Heart right ventricle (tissue), 16 donors: ENCODE results near the gene TBCA. TPM values are rescaled to one million over a fixed set of nuclear protein-coding genes. Genes with fewer than 3 reads are reported as not detected.
A peak's percentile ranks its signal among the peaks of the same experiment; 100 is the strongest.

Source experiments
- ATAC-seq, 8 donors: fragments of 200-7000 bp; cut with Tn5 transposase; one replicate each; pipeline ENCODE4 v1.9.1; 2020; ENCODE audit warnings: mild to moderate bottlenecking in 8 of 8, moderate library complexity in 8 of 8, moderate number of reproducible peaks in 1 of 8
- DNase-seq, 2 donors: peaks; one replicate each; pipeline ENCODE4 v3.0.0-alpha.2; 2020
- H3K27ac ChIP-seq, 10 donors: fragments of 200-600 bp; sonication (generic) in 2 of 10; one replicate each; pipeline versions ENCODE4 v1.5.0 to v1.8.0; 2020 to 2022; ENCODE audit warnings: mild to moderate bottlenecking in 3 of 10
- H3K27me3 ChIP-seq, 7 donors: fragments of 200-600 bp; one replicate each; pipeline ENCODE4 v1.8.0; 2021 to 2022; ENCODE audit warnings: mild to moderate bottlenecking in 2 of 7
- H3K36me3 ChIP-seq, 9 donors: fragments of 200-600 bp; sonication (generic) in 1 of 9; one replicate each; pipeline versions ENCODE4 v1.5.0 to v1.8.0; 2020 to 2022; ENCODE audit warnings: mild to moderate bottlenecking in 2 of 9
- H3K4me1 ChIP-seq, 9 donors: fragments of 200-600 bp; sonication (generic) in 1 of 9; one replicate each; pipeline versions ENCODE4 v1.5.0 to v1.8.0; 2020 to 2022; ENCODE audit warnings: mild to moderate bottlenecking in 4 of 9
- H3K4me3 ChIP-seq, 10 donors: fragments of 200-600 bp; sonication (generic) in 2 of 10; one replicate each; pipeline versions ENCODE4 v1.5.0 to v1.8.0; 2020 to 2022; ENCODE audit warnings: mild to moderate bottlenecking in 7 of 10, moderate library complexity in 2 of 10
- H3K9me3 ChIP-seq, 11 donors: fragments of 200-600 bp in 10 of 11; sonication (generic) in 2 of 11; one replicate each; pipeline versions ENCODE4 v1.5.0 to v1.8.0; 2013 to 2022; ENCODE audit warnings: mild to moderate bottlenecking in 2 of 11, control low read depth in 1 of 11, moderate library complexity in 1 of 11
- CTCF ChIP-seq, 9 donors: fragments of 200-600 bp; sonication (generic) in 2 of 9; IDR thresholded peaks; one replicate each; pipeline versions ENCODE4 v1.5.0 to v1.8.0; 2021 to 2022; ENCODE audit warnings: antibody characterized with exemption in 9 of 9, mild to moderate bottlenecking in 5 of 9, moderate library complexity in 1 of 9
- WGBS, 2 donors: extraction: QIAGEN DNeasy Blood & Tissue Kit; methylation state at CpG; one replicate each; pipeline ENCODE4 v1.1.7; 2013; ENCODE audit warnings: inconsistent platforms in 1 of 2; 5-methylcytosine and 5-hydroxymethylcytosine counted together
- intact Hi-C, 10 donors: fragments of 100-400 bp; cut with DNase I; formaldehyde crosslinking; loops; one replicate each; pipeline versions ENCODE4 v1.11.1 to v1.14.2; 2022
- polyA plus RNA-seq, 2 donors: library from polyadenylated mRNA; stranded (reverse); fragments of 200-250 nt; gene quantifications; one replicate each; pipeline ENCODE4 v1.2.3, GENCODE V29; 2013
- total RNA-seq, 10 donors: library from RNA; stranded (reverse); fragmentation: NEBNext Ultra II Directional in 3 of 10; extraction: Animal tissue kit (Norgen Biotek cat#: 25700) in 3 of 10; gene quantifications; one replicate each; pipeline versions ENCODE4 v1.2.1 to v1.2.4, GENCODE V29; 2021 to 2023
- donor health status: Arrhythmogenic right ventricular cardiomyopathy.
- donor health status: ischemic (EF 13 %, LVEDD 7.1; RV severe dilation, severe dysfunction).
- donor health status: healthy with polysubstance abuse.
- donor health status: DM: no; HTN: yes; CAD: no.
- donor health status: DM: no; HTN: no; CAD: no.
- donor health status: ischemic (EF 25% LVEDD 6.9; RV normal size, moderate dysfunction).
- donor health status: ischemic (EF 25% LVEDD 5.7; RV mildly dilated, moderate dysfunction).
- donor health status: healthy.
- donor health status: DM: yes; HTN: yes; CAD: no.
- donor health status: Ischemic cardiomyopathy.
- donor health status: ischemic (EF 35%, LVEDD 5.7; RV mildly dilated, moderate dysfunction).
- donor health status: nonischemic (EF 11% LVEDD 7.7; RV severe dilation, severe dysfunction).
- donor health status: DM: yes; HTN: yes; CAD: no.
- donor health status: PGD.
- donor health status: ischemic (EF 29% LVEDD 5.4; RV normal size, mild dysfunction).
- donor health status: nonischemic (EF 23%, LVEDD 6.1; RV moderate dilation, normal function).

The TBCA gene
- total and polyA plus RNA-seq, 12 donors: 66.6 to 171 (median 147) TPM

DNA sequence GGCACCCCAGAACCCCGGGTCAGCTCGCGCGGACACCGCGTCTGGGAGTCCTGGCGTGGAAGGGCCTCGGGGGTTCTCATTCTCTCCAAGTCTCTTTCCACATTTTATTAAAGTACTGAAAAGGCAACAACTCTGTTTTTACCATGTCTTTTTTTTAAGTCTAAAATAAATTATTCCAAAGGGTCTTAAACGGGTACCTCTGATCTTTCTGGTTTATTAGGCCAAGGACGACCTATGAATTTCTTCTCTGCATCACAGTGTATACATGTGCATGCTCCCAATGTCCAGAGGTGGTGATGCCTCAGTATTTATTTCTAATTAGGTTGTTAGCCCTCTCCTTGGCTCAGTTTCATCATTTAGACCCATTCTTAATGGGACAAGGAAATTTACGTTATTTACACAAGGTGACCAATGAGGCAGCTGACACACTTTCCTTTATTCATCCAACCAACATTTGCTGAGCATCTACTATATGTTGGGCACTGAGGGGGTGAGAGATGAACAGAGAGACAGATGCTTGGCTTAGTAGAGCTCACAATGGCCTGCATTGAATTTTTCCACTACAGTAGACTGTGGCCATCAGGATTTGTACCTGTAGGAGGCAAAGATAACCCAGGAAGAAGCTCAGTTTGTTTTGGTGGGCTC, 130.0 kb downstream of the TBCA start:
- ATAC-seq (no peak), DNase-seq (no peak)
- no peak for TF ChIP-seq CTCF (IDR thresholded peaks at IDR 0.05)
- Histone ChIP-seq H3K4me1 (peaks cover 4 to 22% (median 8%) of the 10 kb centered on the region in 9 donors), H3K36me3 (no peaks in the 10 kb centered on the region), H3K9me3 (no peaks in the 10 kb centered on the region), H3K27ac (no peak overlapping the region), H3K27me3 (peaks cover 30 to 99% (median 86%) of the 10 kb centered on the region in 7 donors), H3K4me3 (peak overlapping the region in 4 of 10 donors; percentile 17 to 42 (median 25))
- intact Hi-C loops: loop anchor here in 3 of 10 donors (5.0 to 10.0 kb wide), 2 partner anchors 359 to 361 kb away; no protein-coding TSS in a partner anchor
- 37 to 40% methylated on average over 11 of the region's 11 CpGs for WGBS, 2 donors

DNA sequence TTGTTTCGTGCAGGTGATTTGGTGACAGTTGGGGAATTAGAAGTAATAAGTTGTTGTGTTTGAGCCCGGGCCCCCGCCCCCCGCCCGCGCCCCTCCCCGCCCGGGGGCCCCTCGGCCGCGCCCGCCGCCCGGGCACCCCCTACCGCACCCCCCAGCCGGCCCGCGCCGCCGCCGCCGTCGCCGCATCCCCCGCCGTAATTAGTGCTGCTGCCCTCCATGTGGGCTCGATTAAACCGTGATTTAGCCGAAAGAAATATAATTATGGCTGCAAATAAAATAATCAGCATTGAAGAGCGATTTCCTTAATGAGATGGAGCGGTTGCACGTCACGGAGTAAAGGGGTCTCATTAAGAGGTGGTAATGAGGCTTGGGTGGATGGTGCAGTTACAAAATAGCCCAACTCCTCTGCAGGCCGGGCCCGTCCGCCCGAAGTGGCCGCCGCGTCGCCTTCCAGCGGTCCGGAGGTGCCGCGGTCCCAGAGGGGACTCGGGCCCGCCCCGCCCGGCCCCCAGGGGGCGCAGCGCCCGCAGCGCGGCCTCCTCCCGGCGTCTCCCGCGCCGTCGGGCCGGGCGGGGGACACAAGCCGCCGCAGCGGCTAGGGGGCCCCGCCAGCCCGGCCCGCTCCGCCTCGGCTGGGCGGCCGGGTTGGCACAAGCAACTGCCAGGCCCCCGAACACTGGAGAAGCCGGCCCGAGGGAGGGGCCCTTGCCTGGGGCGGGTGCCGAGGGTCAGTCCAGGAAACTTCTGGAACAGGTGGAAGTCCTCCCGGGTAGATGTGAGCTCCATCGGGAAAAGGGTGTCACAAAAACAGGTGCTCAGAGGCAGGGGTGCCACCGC, 130.8 kb downstream of the TBCA start:
- Histone ChIP-seq H3K27ac (no peak overlapping the region), H3K9me3 (no peaks in the 10 kb centered on the region), H3K4me1 (peaks cover 4 to 28% (median 13%) of the 10 kb centered on the region in 9 donors), H3K36me3 (no peaks in the 10 kb centered on the region), H3K27me3 (peaks cover 36 to 99% (median 87%) of the 10 kb centered on the region in 7 donors), H3K4me3 (peak overlapping the region in 7 of 10 donors; percentile 14 to 42 (median 28))
- peak; percentile 34 to 69 (median 51) for TF ChIP-seq CTCF (IDR thresholded peaks at IDR 0.05)
- DNase-seq (peak in 1 of 2 donors; percentile 47), ATAC-seq (peak in 6 of 8 donors; percentile 52 to 94 (median 78))
- WGBS, 2 donors: 1 to 2% methylated on average over 78 to 80 of the region's 80 CpGs
- intact Hi-C loops: loop anchor here in 3 of 10 donors (5.0 to 10.0 kb wide), 2 partner anchors 359 to 362 kb away; no protein-coding TSS in a partner anchor

DNA sequence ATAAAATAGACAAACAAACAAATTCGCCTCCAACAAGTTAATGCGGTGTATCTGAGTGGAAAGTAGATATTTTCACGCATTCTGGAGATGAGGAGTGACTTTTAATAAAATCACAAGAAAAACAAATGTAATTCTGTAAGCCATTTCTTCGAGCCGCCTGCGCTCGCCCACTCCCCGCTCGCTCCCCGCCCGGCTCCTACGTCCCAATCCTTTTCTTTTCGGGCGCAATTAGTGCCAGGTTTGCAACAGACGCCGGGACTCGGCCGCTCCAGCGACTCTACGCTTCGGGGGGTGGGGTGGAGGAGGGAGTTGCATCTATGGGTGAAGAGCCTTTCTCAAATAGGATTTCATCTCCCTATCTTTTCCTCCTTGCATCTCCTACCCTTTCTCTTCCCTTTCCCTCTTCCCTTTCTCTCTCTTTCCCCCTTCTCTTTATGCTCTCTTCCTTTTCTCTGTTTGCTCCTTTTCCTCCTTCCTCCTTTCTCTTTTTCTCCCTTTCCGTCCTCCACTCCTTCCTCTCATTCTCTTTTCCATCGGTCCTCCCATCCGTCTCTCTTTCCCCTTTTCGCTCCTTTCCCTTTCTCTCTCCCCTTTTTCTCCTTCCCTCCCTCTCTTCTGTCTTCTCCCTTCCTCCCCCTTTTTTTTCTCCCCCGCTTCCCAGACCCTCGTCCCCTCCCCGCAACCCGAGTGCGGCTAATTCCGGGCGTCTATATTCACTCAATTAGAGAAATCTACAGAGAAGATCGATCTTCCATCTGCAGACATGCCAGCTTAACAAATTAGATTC, 131.6 kb downstream of the TBCA start:
- whole genome bisulfite sequencing, 2 donors: 5 to 8% methylated on average over 33 of the region's 33 CpGs
- ATAC-seq (no peak), DNase-seq (no peak)
- peaks cover 4 to 31% (median 13%) of the 10 kb centered on the region in 9 donors for H3K4me1 ChIP-seq
- intact Hi-C loops: loop anchor here in 3 of 10 donors (5.0 to 10.0 kb wide), 2 partner anchors 360 to 363 kb away; no protein-coding TSS in a partner anchor
- no peaks in the 10 kb centered on the region for H3K36me3 ChIP-seq
- H3K9me3 ChIP-seq: no peaks in the 10 kb centered on the region
- TF ChIP-seq CTCF (IDR thresholded peaks at IDR 0.05): peak in 1 of 9 donors; percentile 6
- peaks cover 38 to 99% (median 87%) of the 10 kb centered on the region in 7 donors for H3K27me3 ChIP-seq
- no peak overlapping the region for H3K27ac ChIP-seq
- peak overlapping the region in 2 of 10 donors; percentile 16 to 42 for H3K4me3 ChIP-seq
